AG04450 (cell line): ENCODE data around the gene PLAC1. TPM values are rescaled to one million over a fixed set of nuclear protein-coding genes. Genes with fewer than 3 reads are reported as not detected.

Experiments used
- CTCF ChIA-PET: fragments of 300-600, 350-600 bp; formaldehyde crosslinking; extraction: SDS; loops from one replicate; lab custom pipeline; 2022; ENCODE audit warnings: antibody characterized with exemption, inconsistent platforms; lab: Charles Lee
- POLR2A ChIA-PET: fragments of 350-600 bp; formaldehyde crosslinking; extraction: SDS; loops from one replicate; lab custom pipeline; 2021; ENCODE audit warnings: antibody characterized with exemption, inconsistent platforms; lab: Yijun Ruan, JAX
- DNase-seq: peaks from one replicate; pipeline ENCODE4 v3.0.0-alpha.2; 2011; ENCODE audit warnings: low read depth, low spot score
- H3K27ac ChIP-seq: one replicate; pipeline ENCODE4 v1.5.1; 2012; ENCODE audit warnings: low read depth, low read length, control low read depth
- H3K27me3 ChIP-seq: one replicate; pipeline ENCODE4 v1.6.0; 2012; ENCODE audit warnings: low read length; ENCODE audit not compliant: control insufficient read depth, insufficient read depth
- H3K4me3 ChIP-seq: 2 replicates; pipeline ENCODE4 v1.5.1; 2011; ENCODE audit warnings: mild to moderate bottlenecking, low read depth, low read length, control low read depth
- H3K9me3 ChIP-seq: 2 replicates; pipeline ENCODE4 v1.5.1; 2012; ENCODE audit warnings: low read length; ENCODE audit not compliant: control insufficient read depth, insufficient read depth
- CTCF ChIP-seq: IDR thresholded peaks from 2 replicates; pipeline ENCODE4 v1.5.1; 2011; ENCODE audit warnings: low read depth, low read length, control low read depth, inconsistent platforms
- polyA plus RNA-seq: library from polyadenylated mRNA; depleted of rRNA; stranded (reverse); fragments of >200 nt; gene quantifications from 2 replicates; pipeline ENCODE4 v1.2.3, GENCODE V29; 2011

The PLAC1 gene
- polyA plus RNA-seq, 1 experiment = 2.4 TPM

GRCh38 chrX:134672101-134672500 lies 13.8 kb upstream of the PLAC1 start:
- no peak for DNase-seq
- no peaks in the 10 kb centered on the region for H3K9me3 ChIP-seq
- no peaks in the 10 kb centered on the region for H3K27me3 ChIP-seq
- CTCF ChIA-PET = no interaction called here
- POLR2A ChIA-PET = no interaction called here
- H3K4me3 ChIP-seq = no peak overlapping the region
- H3K27ac ChIP-seq = no peak overlapping the region
- TF ChIP-seq CTCF = no peak

GRCh38 chrX:134671294-134671693 lies 13.0 kb upstream of the PLAC1 start:
- no peak for DNase-seq
- POLR2A ChIA-PET = no interaction called here

GRCh38 chrX:134670134-134670924 lies 12.1 kb upstream of the PLAC1 start:
- ChIA-PET CTCF (interaction anchor here (0.5 to 0.9 kb wide), 2 partner anchors 35 to 119 kb away, joined by 3 to 4 read pairs; no protein-coding TSS in a partner anchor), POLR2A (interaction anchor here (0.7 to 2.1 kb wide), 7 partner anchors 9 to 119 kb away, joined by 3 to 30 read pairs (median 6); no protein-coding TSS in a partner anchor)
- Histone ChIP-seq H3K9me3 (no peaks in the 10 kb centered on the region), H3K27ac (peak overlapping the region; percentile 97), H3K4me3 (no peak overlapping the region), H3K27me3 (no peaks in the 10 kb centered on the region)
- DNase-seq = peak; percentile 61
- TF ChIP-seq CTCF = 0 out of 2 replicates have a peak, but pooled peaks have one; percentile 14

More at GRCh38 chrX:134671294-134671693, 13.0 kb upstream of the PLAC1 start:
- no peak for TF ChIP-seq CTCF
- H3K4me3 ChIP-seq = no peak overlapping the region
- H3K27ac ChIP-seq = peak overlapping the region; percentile 58
- no peaks in the 10 kb centered on the region for H3K9me3 ChIP-seq
- CTCF ChIA-PET = no interaction called here
- no peaks in the 10 kb centered on the region for H3K27me3 ChIP-seq

GRCh38 chrX:134669378-134670098 lies 11.3 kb upstream of the PLAC1 start:
- no peaks in the 10 kb centered on the region for H3K27me3 ChIP-seq
- peak overlapping the region; percentile 97 for H3K27ac ChIP-seq
- no peak for TF ChIP-seq CTCF
- DNase-seq = peak; percentile 78
- POLR2A ChIA-PET = interaction anchor here (0.5 to 2.1 kb wide), 9 partner anchors 9 to 166 kb away, joined by 3 to 30 read pairs (median 4); no protein-coding TSS in a partner anchor
- H3K4me3 ChIP-seq = no peak overlapping the region
- no peaks in the 10 kb centered on the region for H3K9me3 ChIP-seq
- CTCF ChIA-PET = interaction anchor here (0.5 kb wide), 1 partner anchor 35 kb away, joined by 4 read pairs; no protein-coding TSS in a partner anchor

- Histone ChIP-seq H3K9me3 (no peaks in the 10 kb centered on the region), H3K4me3 (no peak overlapping the region), H3K27ac (no peak overlapping the region), H3K27me3 (no peaks in the 10 kb centered on the region)
- POLR2A ChIA-PET = no interaction called here
- CTCF ChIA-PET = no interaction called here
- no peak for TF ChIP-seq CTCF
- DNase-seq = no peak
Measured at GRCh38 chrX:134664202-134664601, 5.9 kb upstream of the PLAC1 start.
